ENCODE results near the gene ACOX3. TPM values are rescaled to one million over a fixed set of nuclear protein-coding genes. Genes with fewer than 3 reads are reported as not detected.
"Not testable (repeated sequence)": the region's sequence is repeated elsewhere in the genome, so short reads cannot be mapped to it uniquely, and the experiment has no call there.

Gene ACOX3
- total RNA-seq = 10 to 100 TPM; 18.8 to 51.6 (median 24.1) TPM
- 10 to 100 TPM; 16.9 to 27.0 TPM for polyA plus RNA-seq
- long read RNA-seq, donor 1, transcript ACOX3-203 (18 exons, 2,253 nt) = major isoform, 14 of 24 reads
- long read RNA-seq, donor 1, partial matches to known transcripts = 4 of 24 reads
- long read RNA-seq, donor 1, other reads (novel, unspliced or antisense) = 6 of 24 reads
- long read RNA-seq, donor 2, transcript ACOX3-203 (18 exons, 2,253 nt) = major isoform, 46 of 91 reads
- long read RNA-seq, donor 2, partial matches to known transcripts = 13 of 91 reads
- long read RNA-seq, donor 2, other reads (novel, unspliced or antisense) = 28 of 91 reads
- long read RNA-seq, donor 3, transcript ACOX3-203 (18 exons, 2,253 nt) = major isoform, 23 of 59 reads
- long read RNA-seq, donor 3, partial matches to known transcripts = 10 of 59 reads
- long read RNA-seq, donor 3, other reads (novel, unspliced or antisense) = 26 of 59 reads

GRCh38 chr4:8440492-8441311 is at the start of gene ACOX3, which contains the start of gene TRMT44:
Gene ACOX3 (minus strand): TSS chr4:8440723. CDS start chr4:8416521, 24,202 bp downstream.
Gene TRMT44 (plus strand): TSS chr4:8440777. CDS start chr4:8440823, 46 bp downstream.
- Histone ChIP-seq H3K4me1 (peaks cover 7 to 71% (median 63%) of the 10 kb centered on the region in 12 donors), H3K36me3 (peaks cover 0 to 5% (median 0%) of the 10 kb centered on the region in 9 donors), H3K4me3 (peak within 1 kb of the TSS; percentile 66 to 100 (median 93)), H3K9me3 (no peaks in the 10 kb centered on the region), H3K27ac (peak within 1 kb of the TSS; percentile 87 to 98 (median 94)), H3K27me3 (no peaks in the 10 kb centered on the region)
- ATAC-seq = peak; percentile 82 to 96 (median 94)
- DNase-seq = peak; percentile 89 to 94 (median 92)
- TF ChIP-seq POLR2A (IDR thresholded peaks at IDR 0.05) (peak in 1 of 2 donors; percentile 61), CTCF (IDR thresholded peaks at IDR 0.05) (no peak)
- WGBS, 4 donors = 0 to 1% (median 0%) methylated on average over 36 to 60 of the region's 60 CpGs
- intact Hi-C loops (cut with DNase I) = no loop called here

GRCh38 chr4:8488791-8489369 is 48.4 kb upstream of the ACOX3 start:
- H3K4me3 ChIP-seq = no peak overlapping the region
- intact Hi-C loops (cut with DNase I) = no loop called here
- no peaks in the 10 kb centered on the region for H3K4me1 ChIP-seq
- no peak for TF ChIP-seq POLR2A (IDR thresholded peaks at IDR 0.05)
- TF ChIP-seq CTCF (IDR thresholded peaks at IDR 0.05) = no peak
- DNase-seq = no peak
- 85 to 97% (median 92%) methylated on average over 4 to 5 of the region's 5 CpGs for WGBS, 4 donors
- H3K9me3 ChIP-seq = no peaks in the 10 kb centered on the region
- H3K36me3 ChIP-seq = no peaks in the 10 kb centered on the region
- H3K27ac ChIP-seq = no peak overlapping the region
- H3K27me3 ChIP-seq = no peaks in the 10 kb centered on the region
- no peak for ATAC-seq

- intact Hi-C loops (cut with DNase I); H3K4me3 ChIP-seq; ATAC-seq; H3K27me3 ChIP-seq; DNase-seq; H3K4me1 ChIP-seq; H3K27ac ChIP-seq; H3K36me3 ChIP-seq; H3K9me3 ChIP-seq: not testable (repeated sequence)
- 51 to 59% (median 56%) methylated on average over 9 of the region's 9 CpGs for WGBS, 4 donors
These were observed 46.1 kb upstream of the ACOX3 start for GRCh38 chr4:8486643-8487042.

- intact Hi-C loops (cut with DNase I) = no loop called here
- Histone ChIP-seq H3K9me3 (no peaks in the 10 kb centered on the region), H3K4me3 (no peak overlapping the region), H3K27ac (no peak overlapping the region), H3K4me1 (no peaks in the 10 kb centered on the region), H3K27me3 (no peaks in the 10 kb centered on the region), H3K36me3 (peaks cover 0 to 28% (median 22%) of the 10 kb centered on the region in 9 donors)
- WGBS, 4 donors = 93 to 95% (median 94%) methylated on average over 11 of the region's 11 CpGs
- DNase-seq (no peak), ATAC-seq (no peak)
- TF ChIP-seq POLR2A (IDR thresholded peaks at IDR 0.05) (no peak), CTCF (IDR thresholded peaks at IDR 0.05) (no peak)
These were observed 39.7 kb upstream of the ACOX3 start for GRCh38 chr4:8480221-8480620.
